ENCODE results near the gene FBXW7. TPM values are rescaled to one million over a fixed set of nuclear protein-coding genes. Genes with fewer than 3 reads are reported as not detected.

FBXW7 gene
- total and polyA plus RNA-seq, 2 of the 13 experiments (the other 11 are each of a cell fraction or from before 2014, with no cell fraction given): 5.0 to 40.9 TPM

GRCh38 chr4:152488246-152488645 is 47.6 kb downstream of the FBXW7 start:
- Histone ChIP-seq H3K4me1 (ENCODE audit: insufficient read depth, low read length) (peaks cover 60% of the 10 kb centered on the region), H3K4me3 (replicated peaks in 1 of 3; ENCODE audit: insufficient read depth in 1 of 3, low read depth in 2 of 3, low read length in 3 of 3) (no peak overlapping the region), H3K36me3 (replicated peaks in 1 of 2; ENCODE audit: control insufficient read depth in 1 of 2, insufficient read depth in 2 of 2, low read length in 2 of 2) (no peaks in the 10 kb centered on the region), H3K9ac (ENCODE audit: insufficient read depth, low read depth, low read length) (no peak overlapping the region), H2AFZ (ENCODE audit: low read length) (no peak overlapping the region), H4K20me1 (ENCODE audit: insufficient read depth, low read length) (no peaks in the 10 kb centered on the region), H3K4me2 (ENCODE audit: low read depth, low read length) (no peak overlapping the region), H3K9me3 (ENCODE audit: low read length) (no peaks in the 10 kb centered on the region), H3K27ac (ENCODE audit: extremely low read length, insufficient read depth, low read length) (peak overlapping the region; percentile 92), H3K27me3 (ENCODE audit: control insufficient read depth in 1 of 2, insufficient read depth in 2 of 2, low read length in 2 of 2) (no peaks in the 10 kb centered on the region), H3K79me2 (ENCODE audit: insufficient read depth, low read length) (peaks cover 66% of the 10 kb centered on the region)
- no TSS peak for BruUV-seq (replicated peaks)
- POLR2A ChIA-PET: no interaction called here
- WGBS (ENCODE audit: low lambda C conversion rate): 92% methylated on average over 4 of the region's 4 CpGs
- FAIRE-seq (no peak), DNase-seq (ENCODE audit: low spot score) (no peak), ATAC-seq (no peak)
- in situ Hi-C loops (cut with HindIII; ENCODE audit: extremely low pct_ligation_motif_present, low pct_unique_long_range_greater_than_20kb) (no loop called here), intact Hi-C loops (cut with micrococcal nuclease; ENCODE audit: unreplicated experiment) (loop anchor here (5.0 to 10.0 kb wide), 2 partner anchors 36 to 47 kb away; partner anchors contain the start of gene FBXW7)
- TF ChIP-seq, protein P1, sequence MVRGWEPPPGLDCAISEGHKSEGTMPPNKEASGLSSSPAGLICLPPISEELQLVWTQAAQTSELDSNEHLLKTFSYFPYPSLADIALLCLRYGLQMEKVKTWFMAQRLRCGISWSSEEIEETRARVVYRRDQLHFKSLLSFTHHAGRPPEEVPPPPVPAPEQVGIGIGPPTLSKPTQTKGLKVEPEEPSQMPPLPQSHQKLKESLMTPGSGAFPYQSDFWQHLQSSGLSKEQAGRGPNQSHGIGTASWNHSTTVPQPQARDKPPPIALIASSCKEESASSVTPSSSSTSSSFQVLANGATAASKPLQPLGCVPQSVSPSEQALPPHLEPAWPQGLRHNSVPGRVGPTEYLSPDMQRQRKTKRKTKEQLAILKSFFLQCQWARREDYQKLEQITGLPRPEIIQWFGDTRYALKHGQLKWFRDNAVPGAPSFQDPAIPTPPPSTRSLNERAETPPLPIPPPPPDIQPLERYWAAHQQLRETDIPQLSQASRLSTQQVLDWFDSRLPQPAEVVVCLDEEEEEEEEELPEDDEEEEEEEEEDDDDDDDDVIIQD (CRISPR knock-in tag; IDR thresholded peaks at IDR 0.05; ENCODE audit: low read depth): no peak
- TF ChIP-seq SMAD3 (CRISPR knock-in tag; IDR thresholded peaks at IDR 0.05): no peak
- CTCF ChIA-PET (ENCODE audit: low intra/inter-chr PET ratio, low total read pairs): no interaction called here

DNA sequence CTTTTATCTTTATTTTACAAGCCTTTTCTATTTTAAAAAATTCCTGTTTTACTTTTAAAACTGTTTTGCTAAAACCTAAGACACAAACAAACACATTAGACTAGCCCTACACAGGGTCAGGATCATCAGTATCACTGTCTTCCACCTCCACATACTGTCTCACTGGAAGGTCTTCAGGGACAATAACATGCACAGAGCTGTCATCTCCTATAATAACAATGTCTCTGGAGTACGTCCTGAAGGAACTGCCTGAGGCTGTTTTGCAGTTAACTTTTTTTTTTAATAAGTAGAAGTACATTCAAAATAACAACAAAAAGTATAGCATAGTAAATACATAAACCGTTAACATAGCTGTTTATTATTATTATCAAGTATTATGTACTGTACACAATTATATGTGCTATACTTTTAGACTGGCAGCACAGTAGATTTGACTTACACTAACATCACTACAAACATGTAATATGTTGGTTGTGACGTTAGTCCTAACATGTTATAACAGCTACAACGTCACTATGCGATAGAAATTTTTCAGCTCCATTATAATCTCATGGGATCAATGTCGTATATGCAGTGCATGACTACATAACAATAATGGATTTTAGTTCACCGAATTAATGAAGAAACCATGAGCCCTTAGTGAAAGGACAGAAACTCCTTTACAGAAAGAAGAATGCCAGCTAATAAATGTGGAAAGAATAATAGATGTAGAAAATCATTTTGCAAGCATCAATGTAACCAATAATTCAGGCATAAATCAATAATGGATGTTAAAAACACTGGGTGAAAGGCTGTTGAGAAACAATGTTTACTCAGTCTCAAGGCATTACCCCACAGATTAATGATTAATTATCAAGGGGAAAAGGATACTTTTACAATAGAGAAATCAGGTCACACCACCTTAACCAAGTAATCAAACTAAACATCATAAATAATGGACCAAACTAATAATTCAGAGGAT is 49.2 kb downstream of the FBXW7 start:
- BruUV-seq (replicated peaks): no TSS peak
- no peaks in the 10 kb centered on the region for H3K27me3 ChIP-seq (ENCODE audit: control insufficient read depth in 1 of 2, insufficient read depth in 2 of 2, low read length in 2 of 2)
- WGBS (ENCODE audit: low lambda C conversion rate): 4% methylated on average over 7 of the region's 7 CpGs
- H3K27ac ChIP-seq (ENCODE audit: extremely low read length, insufficient read depth, low read length): peak overlapping the region; percentile 92
- in situ Hi-C loops (cut with HindIII; ENCODE audit: extremely low pct_ligation_motif_present, low pct_unique_long_range_greater_than_20kb): no loop called here
- H3K4me1 ChIP-seq (ENCODE audit: insufficient read depth, low read length): peaks cover 65% of the 10 kb centered on the region
- ChIA-PET CTCF (ENCODE audit: low intra/inter-chr PET ratio, low total read pairs) (no interaction called here), POLR2A (interaction anchor here (1.2 to 1.9 kb wide), 4 partner anchors 10 to 49 kb away, joined by 3 to 12 read pairs (median 5); partner anchors contain the start of gene FBXW7)
- H3K9me3 ChIP-seq (ENCODE audit: low read length): no peaks in the 10 kb centered on the region
- H3K79me2 ChIP-seq (ENCODE audit: insufficient read depth, low read length): peaks cover 74% of the 10 kb centered on the region
- DNase-seq (ENCODE audit: low spot score) (peak; percentile 73), ATAC-seq (peak; percentile 31), FAIRE-seq (no peak)
- intact Hi-C loops (cut with micrococcal nuclease; ENCODE audit: unreplicated experiment): loop anchor here (5.0 to 10.0 kb wide), 2 partner anchors 34 to 48 kb away; partner anchors contain the start of gene FBXW7
- H3K36me3 ChIP-seq (replicated peaks in 1 of 2; ENCODE audit: control insufficient read depth in 1 of 2, insufficient read depth in 2 of 2, low read length in 2 of 2): no peaks in the 10 kb centered on the region
- H3K9ac ChIP-seq (ENCODE audit: insufficient read depth, low read depth, low read length): peak overlapping the region; percentile 82
- H4K20me1 ChIP-seq (ENCODE audit: insufficient read depth, low read length): no peaks in the 10 kb centered on the region
- H2AFZ ChIP-seq (ENCODE audit: low read length): no peak overlapping the region
- peak overlapping the region; percentile 32 to 68 (median 65) for H3K4me3 ChIP-seq (replicated peaks in 1 of 3; ENCODE audit: insufficient read depth in 1 of 3, low read depth in 2 of 3, low read length in 3 of 3)
- H3K4me2 ChIP-seq (ENCODE audit: low read depth, low read length): peak overlapping the region; percentile 82
- TF ChIP-seq NCOA2 (CRISPR knock-in tag; IDR thresholded peaks at IDR 0.05): peak; percentile 78
- TF ChIP-seq RAD21 (CRISPR knock-in tag; IDR thresholded peaks at IDR 0.05): no peak
- TF ChIP-seq, protein P2, sequence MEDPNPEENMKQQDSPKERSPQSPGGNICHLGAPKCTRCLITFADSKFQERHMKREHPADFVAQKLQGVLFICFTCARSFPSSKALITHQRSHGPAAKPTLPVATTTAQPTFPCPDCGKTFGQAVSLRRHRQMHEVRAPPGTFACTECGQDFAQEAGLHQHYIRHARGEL (CRISPR knock-in tag; IDR thresholded peaks at IDR 0.05): no peak
- TF ChIP-seq, protein P3, sequence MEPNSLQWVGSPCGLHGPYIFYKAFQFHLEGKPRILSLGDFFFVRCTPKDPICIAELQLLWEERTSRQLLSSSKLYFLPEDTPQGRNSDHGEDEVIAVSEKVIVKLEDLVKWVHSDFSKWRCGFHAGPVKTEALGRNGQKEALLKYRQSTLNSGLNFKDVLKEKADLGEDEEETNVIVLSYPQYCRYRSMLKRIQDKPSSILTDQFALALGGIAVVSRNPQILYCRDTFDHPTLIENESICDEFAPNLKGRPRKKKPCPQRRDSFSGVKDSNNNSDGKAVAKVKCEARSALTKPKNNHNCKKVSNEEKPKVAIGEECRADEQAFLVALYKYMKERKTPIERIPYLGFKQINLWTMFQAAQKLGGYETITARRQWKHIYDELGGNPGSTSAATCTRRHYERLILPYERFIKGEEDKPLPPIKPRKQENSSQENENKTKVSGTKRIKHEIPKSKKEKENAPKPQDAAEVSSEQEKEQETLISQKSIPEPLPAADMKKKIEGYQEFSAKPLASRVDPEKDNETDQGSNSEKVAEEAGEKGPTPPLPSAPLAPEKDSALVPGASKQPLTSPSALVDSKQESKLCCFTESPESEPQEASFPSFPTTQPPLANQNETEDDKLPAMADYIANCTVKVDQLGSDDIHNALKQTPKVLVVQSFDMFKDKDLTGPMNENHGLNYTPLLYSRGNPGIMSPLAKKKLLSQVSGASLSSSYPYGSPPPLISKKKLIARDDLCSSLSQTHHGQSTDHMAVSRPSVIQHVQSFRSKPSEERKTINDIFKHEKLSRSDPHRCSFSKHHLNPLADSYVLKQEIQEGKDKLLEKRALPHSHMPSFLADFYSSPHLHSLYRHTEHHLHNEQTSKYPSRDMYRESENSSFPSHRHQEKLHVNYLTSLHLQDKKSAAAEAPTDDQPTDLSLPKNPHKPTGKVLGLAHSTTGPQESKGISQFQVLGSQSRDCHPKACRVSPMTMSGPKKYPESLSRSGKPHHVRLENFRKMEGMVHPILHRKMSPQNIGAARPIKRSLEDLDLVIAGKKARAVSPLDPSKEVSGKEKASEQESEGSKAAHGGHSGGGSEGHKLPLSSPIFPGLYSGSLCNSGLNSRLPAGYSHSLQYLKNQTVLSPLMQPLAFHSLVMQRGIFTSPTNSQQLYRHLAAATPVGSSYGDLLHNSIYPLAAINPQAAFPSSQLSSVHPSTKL (CRISPR knock-in tag; IDR thresholded peaks at IDR 0.05): peak; percentile 89
- TF ChIP-seq, protein P4, sequence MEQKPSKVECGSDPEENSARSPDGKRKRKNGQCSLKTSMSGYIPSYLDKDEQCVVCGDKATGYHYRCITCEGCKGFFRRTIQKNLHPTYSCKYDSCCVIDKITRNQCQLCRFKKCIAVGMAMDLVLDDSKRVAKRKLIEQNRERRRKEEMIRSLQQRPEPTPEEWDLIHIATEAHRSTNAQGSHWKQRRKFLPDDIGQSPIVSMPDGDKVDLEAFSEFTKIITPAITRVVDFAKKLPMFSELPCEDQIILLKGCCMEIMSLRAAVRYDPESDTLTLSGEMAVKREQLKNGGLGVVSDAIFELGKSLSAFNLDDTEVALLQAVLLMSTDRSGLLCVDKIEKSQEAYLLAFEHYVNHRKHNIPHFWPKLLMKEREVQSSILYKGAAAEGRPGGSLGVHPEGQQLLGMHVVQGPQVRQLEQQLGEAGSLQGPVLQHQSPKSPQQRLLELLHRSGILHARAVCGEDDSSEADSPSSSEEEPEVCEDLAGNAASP (CRISPR knock-in tag; IDR thresholded peaks at IDR 0.05; ENCODE audit: borderline replicate concordance): peak; percentile 29; the same call in 1 of the 2 replicates

All from HepG2 (cell line).